Lung microvascular endothelial cell (primary cell): Measurements from ENCODE around the gene GGT7. TPM values are rescaled to one million over a fixed set of nuclear protein-coding genes. Genes with fewer than 3 reads are reported as not detected.
"Not testable (repeated sequence)": the region's sequence is repeated elsewhere in the genome, so short reads cannot be mapped to it uniquely, and the experiment has no call there.

Experiments
- DNase-seq, 2 donors: peaks; one replicate each; pipeline versions ENCODE4 v3.0.0 to v3.0.0-alpha.2; 2010; ENCODE audit warnings: low read depth in 2 of 2
- total RNA-seq: library from RNA; depleted of rRNA; stranded (reverse); fragments of >200 nt; gene quantifications from 2 replicates; pipeline ENCODE4 v1.2.1, GENCODE V29; 2014

Gene GGT7
- total RNA-seq, 1 donor from 2014 or later = 3.4 TPM

GRCh38 chr20:34883809-34884208 is 11.2 kb upstream of the GGT7 start:
- no peak for DNase-seq

DNA sequence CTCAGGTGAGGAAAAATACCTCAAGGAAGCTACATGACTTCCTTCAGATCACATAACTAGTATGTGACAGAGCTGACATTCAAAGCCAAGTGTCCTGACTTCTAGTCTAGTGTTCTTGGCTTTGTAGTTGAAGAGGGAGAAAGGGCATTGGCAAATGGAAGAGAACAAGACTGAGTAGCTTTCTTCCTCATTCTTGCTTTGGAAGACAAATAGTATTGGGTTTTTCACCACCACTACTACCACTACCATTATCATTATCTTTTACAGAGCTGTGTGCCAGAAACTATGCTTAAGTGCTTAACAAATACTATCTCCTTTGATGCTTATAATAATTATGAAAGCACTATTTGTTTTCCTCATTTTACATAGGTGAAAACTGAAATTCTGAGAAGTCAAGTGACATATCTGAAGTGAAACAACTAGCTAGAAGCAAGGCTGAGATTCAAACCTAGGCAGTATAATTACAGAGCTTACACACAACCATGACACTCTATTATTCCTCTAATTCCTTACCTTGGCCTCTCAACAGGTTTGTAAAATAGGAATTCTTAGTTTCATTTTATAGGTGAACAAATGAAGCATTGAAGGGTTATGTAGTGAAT is 10.5 kb upstream of the GGT7 start:
- no peak for DNase-seq

DNA sequence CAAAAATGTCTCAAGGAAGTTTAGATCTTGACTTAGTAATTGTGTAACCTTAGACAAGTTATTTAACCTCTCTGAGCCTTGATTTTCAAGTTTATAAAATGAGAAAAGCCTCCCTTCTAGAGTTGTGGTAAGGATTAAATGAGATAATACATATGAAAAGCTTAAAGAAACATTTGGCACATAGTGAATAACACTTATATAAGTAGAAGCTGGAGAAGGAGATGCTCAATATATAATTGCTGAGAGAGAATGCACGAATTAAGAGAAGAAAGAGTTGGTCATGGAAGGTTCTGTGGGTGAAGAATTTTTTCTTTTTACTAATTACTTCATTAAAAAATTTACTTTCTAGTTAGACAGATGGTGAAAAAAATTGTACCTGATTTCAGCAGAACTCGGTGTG is 9.0 kb upstream of the GGT7 start:
- DNase-seq = no peak

DNA sequence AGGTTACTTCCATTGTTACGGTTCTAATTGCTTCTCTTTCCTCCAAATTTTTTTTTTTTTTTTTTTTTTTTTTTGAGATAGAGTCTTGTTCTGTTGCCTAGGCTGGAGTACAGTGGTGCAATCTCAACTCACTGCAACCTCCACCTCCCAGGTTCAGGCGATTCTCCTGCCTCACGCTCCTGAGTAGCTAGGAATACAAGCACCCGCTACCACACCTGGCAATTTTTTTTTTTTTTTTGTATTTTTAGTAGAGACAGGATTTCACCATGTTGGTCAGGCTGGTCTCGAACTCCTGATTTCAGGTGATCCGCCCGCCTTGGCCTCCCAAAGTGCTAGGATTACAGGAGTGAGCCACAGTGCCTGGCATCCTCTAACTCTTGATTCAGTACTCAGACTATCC is 8.3 kb upstream of the GGT7 start:
- not testable (repeated sequence) for DNase-seq

- DNase-seq = no peak
These were observed 7.7 kb upstream of the GGT7 start for GRCh38 chr20:34880215-34880850.

DNA sequence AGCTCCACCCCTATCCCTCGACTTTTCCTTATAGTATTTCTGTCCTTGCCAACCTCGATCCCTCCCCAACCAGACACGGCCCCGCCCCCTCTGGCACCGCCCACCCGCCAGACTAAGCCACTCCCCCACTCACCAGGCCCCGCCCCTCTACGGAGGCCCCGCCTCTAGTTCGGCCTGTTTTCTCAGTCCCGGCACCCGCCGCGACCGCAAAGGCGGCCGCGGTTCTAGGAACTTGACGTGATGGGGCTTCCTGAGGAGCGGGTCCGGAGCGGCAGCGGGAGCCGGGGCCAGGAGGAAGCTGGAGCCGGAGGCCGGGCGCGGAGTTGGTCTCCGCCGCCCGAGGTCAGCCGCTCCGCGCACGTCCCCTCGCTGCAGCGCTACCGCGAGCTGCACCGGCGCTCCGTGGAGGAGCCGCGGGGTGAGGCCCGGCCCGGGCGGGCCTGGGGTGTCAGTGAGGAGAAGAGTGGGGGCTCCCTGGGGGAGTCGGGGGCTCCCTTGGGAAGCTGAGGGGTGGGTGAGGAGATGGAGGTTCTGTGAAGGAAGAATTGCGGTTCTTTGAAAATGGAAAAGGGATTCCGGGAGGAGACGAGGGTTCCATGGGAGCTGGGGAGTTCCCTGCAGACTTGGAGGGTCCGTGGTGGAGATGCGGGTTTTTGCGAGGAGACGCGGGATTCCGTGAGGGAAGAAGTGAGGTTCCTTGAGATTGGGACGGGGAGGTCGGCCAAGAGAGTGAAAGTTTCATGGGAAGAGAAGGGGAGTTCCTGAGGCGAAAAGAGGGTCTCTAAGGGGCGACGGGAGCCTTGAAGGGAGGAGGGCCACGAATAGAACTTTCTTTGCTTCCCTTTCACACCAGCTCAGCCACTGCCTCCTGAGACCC is 4.0 kb upstream of the GGT7 start, which contains the start of gene ACSS2:
TSS of gene ACSS2 (plus strand) at position 207 of the 877 bp plus-strand sequence. CDS start at position 241, 34 bp downstream.
- DNase-seq = peak; percentile 99

DNA sequence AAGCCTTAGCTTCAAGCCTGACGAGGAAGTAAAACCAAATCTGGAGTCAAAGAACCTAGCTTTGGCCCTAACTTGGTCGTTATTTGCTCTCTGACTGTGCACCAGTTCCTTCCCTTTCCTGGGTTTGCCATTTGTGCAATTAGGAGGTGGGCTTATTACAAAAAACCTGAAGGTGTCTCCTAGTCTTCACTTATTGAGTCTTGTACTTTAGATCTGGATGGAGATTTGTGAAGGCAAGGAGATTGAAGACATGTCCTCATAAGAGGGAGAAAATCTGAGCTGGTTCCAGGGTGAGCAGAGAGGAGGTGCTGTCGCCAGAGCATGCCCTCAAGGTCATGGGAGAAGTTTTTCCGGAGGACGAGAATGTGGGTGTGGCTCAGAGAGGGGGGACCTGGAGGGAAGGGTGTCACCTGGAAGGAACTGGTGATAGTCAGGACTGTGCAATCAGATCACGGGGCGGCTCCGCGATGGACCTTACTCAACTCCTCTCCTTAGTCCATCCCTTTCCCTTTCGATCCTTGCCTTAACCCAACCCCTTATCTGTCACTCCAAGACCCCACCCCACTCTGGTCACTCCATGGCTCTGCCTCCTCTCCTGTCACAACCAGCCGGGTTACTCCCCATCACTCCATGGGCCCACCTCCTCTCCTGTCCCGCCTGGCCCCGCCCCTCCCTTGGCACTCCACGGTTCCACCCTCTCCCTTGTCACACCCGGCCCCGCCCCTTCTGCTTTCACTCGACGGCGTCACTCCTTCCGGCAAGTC is 3.2 kb upstream of the GGT7 start:
- no peak for DNase-seq

DNA sequence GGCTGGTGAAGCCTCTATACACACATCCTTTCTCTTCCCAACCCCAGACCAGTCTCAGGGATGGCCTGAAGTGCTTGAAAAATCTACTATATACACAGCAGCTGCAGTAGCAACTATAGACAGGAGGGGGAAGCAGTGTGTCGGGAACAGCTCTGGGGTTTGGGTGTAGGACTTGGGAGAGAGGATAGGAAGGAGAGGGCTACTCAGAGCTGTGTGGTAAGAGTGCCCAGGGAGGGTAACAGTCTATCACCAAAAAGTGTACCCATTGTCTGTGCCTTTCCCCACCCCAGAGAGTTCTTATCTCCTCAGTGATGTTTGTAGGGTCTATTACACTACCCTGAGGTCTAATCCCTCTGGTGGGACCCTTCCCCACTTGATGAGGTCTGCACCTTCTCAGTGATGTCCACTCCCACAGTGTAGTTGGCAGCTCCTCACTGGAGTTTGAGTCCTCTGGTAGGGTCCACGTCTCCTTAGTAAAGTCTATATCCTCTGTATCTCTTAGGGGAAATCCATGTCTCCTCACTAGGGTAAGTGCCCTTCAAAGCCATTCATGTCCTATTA is 1.5 kb upstream of the GGT7 start:
- peak; percentile 88 to 90 for DNase-seq

GRCh38 chr20:34873583-34874093 is 982 bp upstream of the GGT7 start:
- no peak for DNase-seq

DNA sequence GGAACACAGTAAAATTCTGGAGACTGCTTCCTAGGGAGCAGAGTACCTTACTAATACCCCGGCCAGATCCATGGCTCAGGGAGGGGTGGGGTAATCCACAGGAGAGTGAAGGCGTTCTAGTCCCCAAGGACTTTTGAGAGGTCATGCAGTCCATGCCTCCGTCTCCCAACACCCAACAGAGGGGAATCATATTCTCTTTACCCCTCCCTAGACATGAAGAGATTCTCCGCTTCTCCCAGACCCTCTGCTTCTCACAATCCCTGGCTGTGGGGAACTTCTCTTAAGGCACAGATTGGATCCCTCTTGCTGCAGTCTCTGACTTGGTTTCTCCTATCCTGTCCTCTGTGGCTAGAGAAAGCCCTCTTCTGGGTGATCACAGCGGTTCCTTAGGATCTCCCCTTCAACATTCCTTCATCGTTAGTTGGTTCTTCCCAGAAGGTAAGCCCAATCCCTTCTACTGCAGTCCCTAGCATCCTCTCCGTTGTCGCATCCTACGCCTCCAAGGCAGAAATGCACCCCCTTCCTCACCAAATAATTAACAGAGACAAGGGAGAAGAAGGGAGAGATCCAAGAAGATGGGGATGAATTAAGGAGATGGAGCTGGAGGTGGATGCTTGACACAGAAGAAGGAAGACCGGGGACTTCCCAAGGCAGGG is 562 bp downstream of the GGT7 start:
- DNase-seq = no peak

- no peak for DNase-seq
These were observed 1.2 kb downstream of the GGT7 start for GRCh38 chr20:34871320-34871926.

- no peak for DNase-seq
These were observed 8.4 kb downstream of the GGT7 start for GRCh38 chr20:34864216-34864615.

- no peak for DNase-seq
These were observed 9.2 kb downstream of the GGT7 start for GRCh38 chr20:34863421-34863965.

GRCh38 chr20:34862724-34863123 is 9.9 kb downstream of the GGT7 start:
- no peak for DNase-seq

DNA sequence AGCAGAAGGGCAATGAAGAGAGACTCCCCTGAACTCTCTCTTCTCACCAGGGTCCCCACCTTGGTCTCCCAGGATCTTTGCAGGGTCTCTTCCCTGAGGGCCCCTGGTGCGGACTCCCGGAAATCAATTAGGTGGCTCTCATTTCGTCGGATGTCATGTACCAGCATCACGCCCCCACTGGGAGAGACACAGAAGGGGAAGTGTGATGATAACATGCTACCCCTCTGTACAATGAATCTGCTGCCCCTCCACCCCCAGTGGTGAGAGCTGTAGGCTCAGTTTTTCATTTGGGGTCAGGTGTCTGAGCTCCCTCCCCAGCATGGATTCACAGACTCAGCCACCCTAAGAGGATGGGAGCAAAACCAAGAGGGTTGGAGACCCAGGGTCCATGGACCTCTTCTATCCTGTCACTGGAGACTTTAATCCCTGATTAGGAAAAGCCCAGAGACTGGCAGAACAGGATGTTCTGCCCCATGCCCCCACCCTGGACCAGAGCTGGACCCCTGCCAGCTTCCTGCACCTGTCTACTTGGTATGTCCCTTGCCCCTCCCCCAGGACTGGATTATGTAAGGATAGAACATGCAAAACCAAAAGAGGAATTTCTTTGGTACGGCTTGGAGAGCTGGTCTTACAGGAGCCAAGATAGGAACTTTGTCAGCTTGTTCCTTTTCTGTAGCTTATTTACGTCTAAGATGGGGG is 11.1 kb downstream of the GGT7 start:
- DNase-seq = no peak

DNA sequence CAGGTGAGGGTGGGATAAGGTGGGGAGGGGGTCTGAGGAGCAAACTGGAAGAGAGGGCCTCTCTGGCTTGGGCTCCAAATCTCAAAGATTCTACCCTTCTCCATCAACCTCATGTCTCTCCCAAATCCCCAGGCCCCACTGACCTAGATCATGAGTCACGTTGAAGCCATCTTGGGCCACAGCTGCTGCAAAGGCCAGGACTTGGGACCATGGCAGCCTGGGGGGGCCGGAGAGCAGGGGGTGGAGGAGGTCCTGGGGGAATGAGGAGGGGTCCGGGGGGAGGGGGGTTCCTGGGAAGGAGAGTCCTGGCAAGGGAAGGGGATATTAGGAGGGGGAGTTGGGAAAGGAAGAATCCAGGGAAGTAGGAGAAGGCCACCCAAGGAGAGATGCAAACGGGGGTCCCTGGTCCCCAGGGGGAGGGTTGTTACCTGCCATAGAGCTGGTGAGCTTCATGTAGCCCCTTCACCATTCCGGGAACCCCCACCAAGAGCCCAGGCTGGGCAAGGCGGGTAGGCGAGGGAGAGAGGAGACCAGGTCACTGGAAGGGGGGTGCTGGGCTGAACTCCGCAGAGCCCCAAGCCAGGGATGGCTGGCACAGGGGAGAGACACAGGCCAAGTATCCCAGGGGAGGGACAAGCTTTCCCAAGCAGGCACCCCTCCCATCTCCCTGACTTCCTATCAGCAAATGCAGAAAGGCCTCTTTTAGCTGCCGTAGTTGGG is 12.7 kb downstream of the GGT7 start:
- no peak for DNase-seq

GRCh38 chr20:34859367-34859766 is 13.3 kb downstream of the GGT7 start:
- no peak for DNase-seq

DNA sequence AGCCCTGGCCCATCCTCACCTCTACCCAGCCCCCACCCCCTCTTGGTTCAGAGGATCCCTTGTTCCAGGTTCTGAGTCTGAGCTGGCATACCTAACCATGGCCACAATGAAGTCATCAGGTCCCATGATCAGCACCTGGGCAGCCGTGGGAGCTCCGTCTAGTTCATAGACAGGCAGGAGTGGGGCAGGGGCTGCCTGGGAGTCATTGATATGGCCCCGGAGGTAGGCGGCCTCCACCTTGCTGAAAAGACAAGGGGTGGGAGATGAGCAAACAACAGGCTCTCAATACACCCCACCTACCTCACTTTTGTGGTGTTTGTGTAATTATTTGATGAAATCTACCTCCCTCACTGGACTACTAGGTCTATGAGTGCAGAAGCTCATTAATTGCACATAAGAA is 20.4 kb downstream of the GGT7 start:
- DNase-seq = no peak

GRCh38 chr20:34850969-34851368 is 21.7 kb downstream of the GGT7 start:
- DNase-seq = no peak
